SU-DHL-6 (cell line): ENCODE data around the gene TBKBP1.

Experiments
- EZH2phosphoT487 ChIP-seq: fragments of 200-600 bp; sonication (generic), shearing (Covaris generic); conservative IDR thresholded peaks from 2 replicates; pipeline ENCODE4 v1.6.1; 2018; ENCODE audit warnings: mild to moderate bottlenecking, antibody characterized with exemption, low read length, moderate library complexity, mixed read lengths
- TF ChIP-seq, protein P1 (sequence below): fragments of 200-600 bp; sonication (generic); IDR thresholded peaks from one replicate; pipeline ENCODE4 v1.5.1; 2017; ENCODE audit warnings: antibody characterized with exemption, mild to moderate bottlenecking, low read length, moderate library complexity; ENCODE audit not compliant: insufficient read depth, poor library complexity, severe bottlenecking

DNA sequence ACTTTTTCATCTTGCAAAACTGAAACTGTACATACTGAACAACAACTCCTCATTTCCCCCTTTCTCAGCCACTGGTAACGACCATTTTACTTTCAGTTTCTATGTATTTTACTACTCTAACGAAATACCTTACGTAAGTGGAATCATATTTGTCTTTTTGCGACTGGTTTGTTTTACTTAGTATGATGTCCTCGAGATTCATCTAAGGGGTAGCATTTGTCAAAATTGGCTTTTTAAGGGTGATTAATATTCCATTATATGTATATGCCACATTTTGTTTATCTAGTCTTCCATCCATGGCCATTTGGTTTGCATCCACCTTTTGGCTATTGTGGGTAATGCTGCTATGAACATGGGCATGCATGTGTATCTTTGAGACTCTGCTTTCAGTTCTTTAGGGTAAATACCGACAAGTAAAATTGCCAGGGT lies 33.9 kb upstream of the TBKBP1 start:
- TF ChIP-seq, protein P1, sequence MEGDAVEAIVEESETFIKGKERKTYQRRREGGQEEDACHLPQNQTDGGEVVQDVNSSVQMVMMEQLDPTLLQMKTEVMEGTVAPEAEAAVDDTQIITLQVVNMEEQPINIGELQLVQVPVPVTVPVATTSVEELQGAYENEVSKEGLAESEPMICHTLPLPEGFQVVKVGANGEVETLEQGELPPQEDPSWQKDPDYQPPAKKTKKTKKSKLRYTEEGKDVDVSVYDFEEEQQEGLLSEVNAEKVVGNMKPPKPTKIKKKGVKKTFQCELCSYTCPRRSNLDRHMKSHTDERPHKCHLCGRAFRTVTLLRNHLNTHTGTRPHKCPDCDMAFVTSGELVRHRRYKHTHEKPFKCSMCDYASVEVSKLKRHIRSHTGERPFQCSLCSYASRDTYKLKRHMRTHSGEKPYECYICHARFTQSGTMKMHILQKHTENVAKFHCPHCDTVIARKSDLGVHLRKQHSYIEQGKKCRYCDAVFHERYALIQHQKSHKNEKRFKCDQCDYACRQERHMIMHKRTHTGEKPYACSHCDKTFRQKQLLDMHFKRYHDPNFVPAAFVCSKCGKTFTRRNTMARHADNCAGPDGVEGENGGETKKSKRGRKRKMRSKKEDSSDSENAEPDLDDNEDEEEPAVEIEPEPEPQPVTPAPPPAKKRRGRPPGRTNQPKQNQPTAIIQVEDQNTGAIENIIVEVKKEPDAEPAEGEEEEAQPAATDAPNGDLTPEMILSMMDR = no peak
- no peak for TF ChIP-seq EZH2phosphoT487
